ENCODE results near the gene MOV10L1. TPM values are rescaled to one million over a fixed set of nuclear protein-coding genes. Genes with fewer than 3 reads are reported as not detected.

The MOV10L1 gene
- total RNA-seq, 4 donors from 2014 or later = 0.68 to 0.80 TPM; not detected in 2

DNA sequence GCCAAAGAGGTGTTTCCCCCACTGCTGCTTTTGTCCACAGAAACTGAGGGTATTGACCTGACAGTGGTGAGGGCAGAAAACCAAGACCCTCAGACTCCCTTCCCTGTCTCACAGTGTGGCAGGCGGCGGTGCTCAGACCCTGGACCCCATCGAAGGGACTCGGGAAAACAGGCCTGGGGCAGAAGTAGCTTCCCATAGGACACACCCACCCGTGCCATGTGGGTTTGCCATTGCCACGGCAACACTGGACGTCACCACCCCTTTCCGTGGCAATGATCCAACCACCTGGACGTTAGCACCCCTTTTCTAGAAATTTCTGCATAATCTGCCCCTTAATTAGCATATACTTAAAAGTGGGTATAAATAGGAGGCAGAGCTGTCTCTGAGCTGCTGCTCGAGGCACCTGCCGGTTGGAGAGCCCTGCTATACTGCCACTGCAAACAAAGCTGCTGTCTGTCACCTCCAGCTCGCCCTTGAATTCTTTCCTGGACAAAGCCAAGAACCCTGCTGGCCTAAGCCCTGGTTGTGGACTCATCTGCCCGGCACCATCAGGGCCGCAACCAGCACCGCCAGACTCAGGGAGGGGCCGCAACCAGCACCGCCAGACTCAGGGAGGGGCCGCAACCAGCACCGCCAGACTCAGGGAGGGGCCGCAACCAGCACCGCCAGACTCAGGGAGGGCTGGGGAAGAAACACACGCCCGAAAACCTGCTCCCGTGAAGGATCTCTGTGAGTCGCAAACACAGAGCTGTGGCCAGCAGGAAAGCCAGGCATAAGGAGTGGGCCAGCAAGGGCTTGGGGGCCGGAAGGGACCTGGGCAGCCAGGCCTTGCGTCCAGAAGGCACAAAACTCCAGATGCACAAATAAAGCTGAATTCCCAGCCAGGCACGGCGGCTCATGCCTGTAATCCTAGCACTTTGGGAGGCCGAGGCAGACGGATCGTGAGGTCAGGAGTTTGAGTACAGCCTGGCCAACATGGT, 15.0 kb upstream of the MOV10L1 start:
- H3K27ac ChIP-seq = no peak overlapping the region
- H3K9me3 ChIP-seq = no peaks in the 10 kb centered on the region
- TF ChIP-seq EP300 (IDR thresholded peaks at IDR 0.05) = no peak
- TF ChIP-seq POLR2AphosphoS5 (IDR thresholded peaks at IDR 0.05) = no peak
- no peak for TF ChIP-seq POLR2A (IDR thresholded peaks at IDR 0.05)
- TF ChIP-seq, protein P1, sequence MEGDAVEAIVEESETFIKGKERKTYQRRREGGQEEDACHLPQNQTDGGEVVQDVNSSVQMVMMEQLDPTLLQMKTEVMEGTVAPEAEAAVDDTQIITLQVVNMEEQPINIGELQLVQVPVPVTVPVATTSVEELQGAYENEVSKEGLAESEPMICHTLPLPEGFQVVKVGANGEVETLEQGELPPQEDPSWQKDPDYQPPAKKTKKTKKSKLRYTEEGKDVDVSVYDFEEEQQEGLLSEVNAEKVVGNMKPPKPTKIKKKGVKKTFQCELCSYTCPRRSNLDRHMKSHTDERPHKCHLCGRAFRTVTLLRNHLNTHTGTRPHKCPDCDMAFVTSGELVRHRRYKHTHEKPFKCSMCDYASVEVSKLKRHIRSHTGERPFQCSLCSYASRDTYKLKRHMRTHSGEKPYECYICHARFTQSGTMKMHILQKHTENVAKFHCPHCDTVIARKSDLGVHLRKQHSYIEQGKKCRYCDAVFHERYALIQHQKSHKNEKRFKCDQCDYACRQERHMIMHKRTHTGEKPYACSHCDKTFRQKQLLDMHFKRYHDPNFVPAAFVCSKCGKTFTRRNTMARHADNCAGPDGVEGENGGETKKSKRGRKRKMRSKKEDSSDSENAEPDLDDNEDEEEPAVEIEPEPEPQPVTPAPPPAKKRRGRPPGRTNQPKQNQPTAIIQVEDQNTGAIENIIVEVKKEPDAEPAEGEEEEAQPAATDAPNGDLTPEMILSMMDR (IDR thresholded peaks at IDR 0.05) = no peak
- 73% methylated on average over 27 of the region's 32 CpGs for WGBS
- peaks cover 6% of the 10 kb centered on the region for H3K27me3 ChIP-seq
- H3K4me3 ChIP-seq = no peak overlapping the region
- no peak for DNase-seq (ENCODE audit: low spot score in 2 of 2)
- H3K4me1 ChIP-seq = no peaks in the 10 kb centered on the region
- no peaks in the 10 kb centered on the region for H3K36me3 ChIP-seq

DNA sequence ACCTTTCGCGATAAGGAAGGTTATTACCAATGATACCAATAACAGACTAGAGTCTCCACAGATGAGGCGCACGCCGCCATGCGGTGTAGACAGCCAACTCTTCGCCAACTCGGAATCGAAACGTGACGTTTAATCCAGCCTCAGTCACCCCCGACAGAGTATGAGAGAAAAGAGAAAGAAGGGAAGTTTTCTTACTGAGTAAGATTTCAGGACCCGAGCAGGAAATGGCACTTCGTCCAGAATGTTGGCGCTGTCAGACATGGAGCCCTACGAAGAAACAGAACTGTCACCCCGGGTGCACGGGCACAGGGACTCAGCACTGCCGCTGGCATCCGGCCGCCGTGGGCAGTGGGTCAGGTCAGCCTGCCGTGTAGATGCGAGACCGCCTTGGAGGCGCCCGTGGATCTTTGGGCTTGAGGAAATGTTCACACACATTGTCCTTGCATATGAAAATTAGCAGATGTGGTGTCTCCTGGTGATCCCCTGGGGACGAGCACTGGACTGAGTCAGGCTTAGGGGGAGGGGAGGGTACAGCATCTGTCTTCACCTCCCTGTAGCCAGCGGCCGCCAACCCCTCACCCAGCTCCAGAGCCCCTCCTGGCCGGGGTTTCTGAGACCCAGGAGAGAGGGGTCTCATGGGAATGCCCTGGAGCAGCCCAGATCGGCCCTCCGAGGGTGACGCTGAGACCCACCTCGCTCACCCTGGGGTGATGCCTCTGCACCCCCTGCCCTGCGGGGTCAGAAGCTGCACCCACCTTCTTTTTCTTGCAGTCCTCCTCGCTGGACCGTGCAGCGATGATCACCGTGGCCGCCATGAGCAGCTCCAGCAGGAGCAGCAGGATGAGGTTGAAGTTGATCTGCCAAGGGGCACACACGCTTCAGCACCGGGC, 12.9 kb upstream of the MOV10L1 start:
- no peaks in the 10 kb centered on the region for H3K36me3 ChIP-seq
- no peak overlapping the region for H3K27ac ChIP-seq
- H3K27me3 ChIP-seq = peaks cover 9% of the 10 kb centered on the region
- no peak for TF ChIP-seq POLR2AphosphoS5 (IDR thresholded peaks at IDR 0.05)
- TF ChIP-seq, protein P1 (IDR thresholded peaks at IDR 0.05) = no peak
- TF ChIP-seq POLR2A (IDR thresholded peaks at IDR 0.05) = no peak
- no peak for TF ChIP-seq EP300 (IDR thresholded peaks at IDR 0.05)
- WGBS = 90% methylated on average over 33 of the region's 43 CpGs
- no peak overlapping the region for H3K4me3 ChIP-seq
- DNase-seq (ENCODE audit: low spot score in 2 of 2) = no peak
- no peaks in the 10 kb centered on the region for H3K4me1 ChIP-seq
- H3K9me3 ChIP-seq = no peaks in the 10 kb centered on the region

DNA sequence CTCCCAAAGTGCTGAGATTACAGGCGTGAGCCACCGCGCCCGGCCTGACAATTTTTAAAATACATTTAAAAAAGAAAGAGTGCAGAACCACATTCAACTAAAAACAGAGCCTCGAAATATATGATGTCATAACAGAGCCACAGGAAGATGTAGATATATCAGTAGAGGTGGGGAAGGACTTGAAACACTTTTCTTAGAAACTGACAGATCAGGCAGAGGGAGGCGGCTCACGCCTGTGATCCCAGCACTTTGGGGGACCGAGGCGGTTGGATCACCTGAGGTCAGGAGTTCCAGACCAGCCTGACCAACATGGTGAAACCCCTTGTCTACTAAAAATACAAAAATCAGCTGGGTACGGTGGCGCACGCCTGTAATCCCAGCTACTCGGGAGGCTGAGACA, 11.6 kb upstream of the MOV10L1 start:
- 94% methylated on average over 13 of the region's 13 CpGs for WGBS
- TF ChIP-seq EP300 (IDR thresholded peaks at IDR 0.05) (no peak), POLR2A (IDR thresholded peaks at IDR 0.05) (no peak), POLR2AphosphoS5 (IDR thresholded peaks at IDR 0.05) (no peak)
- TF ChIP-seq, protein P1 (IDR thresholded peaks at IDR 0.05) = no peak
- Histone ChIP-seq H3K4me1 (peaks cover 6% of the 10 kb centered on the region), H3K36me3 (no peaks in the 10 kb centered on the region), H3K4me3 (no peak overlapping the region), H3K9me3 (no peaks in the 10 kb centered on the region), H3K27ac (no peak overlapping the region), H3K27me3 (peaks cover 11% of the 10 kb centered on the region)
- no peak for DNase-seq (ENCODE audit: low spot score in 2 of 2)

DNA sequence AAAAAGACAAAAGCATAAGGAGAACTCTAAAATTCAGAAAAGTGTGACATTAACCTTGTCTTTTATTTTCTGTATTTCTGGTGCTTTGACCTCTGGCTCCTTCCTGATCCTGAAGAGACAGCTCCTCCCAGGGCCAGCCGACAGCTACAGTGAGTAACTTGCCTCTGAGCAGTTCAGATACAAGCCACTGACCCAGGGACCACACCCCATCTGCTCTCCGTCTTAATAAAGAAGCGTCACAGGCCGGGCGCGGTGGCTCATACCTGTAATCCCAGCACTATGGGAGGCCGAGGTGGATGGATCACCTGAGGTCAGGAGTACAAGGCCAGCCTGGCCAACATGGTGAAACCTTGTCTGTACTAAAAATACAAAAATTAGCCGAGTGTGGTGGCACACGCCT, 11.0 kb upstream of the MOV10L1 start:
- Histone ChIP-seq H3K9me3 (no peaks in the 10 kb centered on the region), H3K4me1 (peaks cover 11% of the 10 kb centered on the region), H3K27me3 (peaks cover 16% of the 10 kb centered on the region), H3K4me3 (no peak overlapping the region), H3K36me3 (no peaks in the 10 kb centered on the region), H3K27ac (no peak overlapping the region)
- 65% methylated on average over 9 of the region's 9 CpGs for WGBS
- TF ChIP-seq, protein P1 (IDR thresholded peaks at IDR 0.05) = no peak
- no peak for TF ChIP-seq POLR2AphosphoS5 (IDR thresholded peaks at IDR 0.05)
- no peak for TF ChIP-seq EP300 (IDR thresholded peaks at IDR 0.05)
- no peak for TF ChIP-seq POLR2A (IDR thresholded peaks at IDR 0.05)
- no peak for DNase-seq (ENCODE audit: low spot score in 2 of 2)

Data from suprapubic skin (tissue), 4 donors.